Transverse colon (tissue), 3 donors: ENCODE results near the gene PHF20.

Experiments used
- POLR2A ChIP-seq: fragments of 450-650 bp; IDR thresholded peaks from one replicate; pipeline ENCODE4 v1.6.1; 2016; ENCODE audit warnings: antibody characterized with exemption, mild to moderate bottlenecking, moderate library complexity
- TF ChIP-seq, protein P1 (sequence below), 5 experiments: fragments of 200-600 bp in 3 of 5; fragments of 450-650 bp in 2 of 5; sonication (generic) in 3 of 5; IDR thresholded peaks; 1 replicate in 2 of 5; 2 replicates in 3 of 5; pipeline ENCODE4 v1.5.1; 2016 to 2017; ENCODE audit warnings: antibody characterized with exemption in 5 of 5, inconsistent platforms in 3 of 5, mild to moderate bottlenecking in 2 of 5, moderate library complexity in 1 of 5

DNA sequence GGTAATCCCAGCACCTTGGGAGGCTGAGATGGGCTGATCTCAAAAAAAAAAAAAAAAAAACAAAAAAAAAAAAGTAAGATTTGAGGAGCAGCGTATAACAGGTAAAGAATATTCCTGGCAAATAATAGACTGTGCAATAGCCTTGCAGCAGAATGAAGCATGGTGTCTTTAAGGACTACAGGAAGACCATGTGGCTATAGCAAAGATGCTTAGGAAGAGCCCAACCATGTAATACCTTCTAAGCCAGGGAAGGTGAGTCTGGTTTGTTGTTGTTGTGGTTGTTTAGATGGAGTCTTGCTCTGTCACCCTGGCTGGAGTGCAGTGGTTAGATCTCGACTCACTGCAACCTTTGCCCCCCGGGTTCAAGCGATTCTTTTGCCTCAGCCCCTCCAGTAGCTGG is 15.4 kb upstream of the PHF20 start:
- TF ChIP-seq, protein P1, sequence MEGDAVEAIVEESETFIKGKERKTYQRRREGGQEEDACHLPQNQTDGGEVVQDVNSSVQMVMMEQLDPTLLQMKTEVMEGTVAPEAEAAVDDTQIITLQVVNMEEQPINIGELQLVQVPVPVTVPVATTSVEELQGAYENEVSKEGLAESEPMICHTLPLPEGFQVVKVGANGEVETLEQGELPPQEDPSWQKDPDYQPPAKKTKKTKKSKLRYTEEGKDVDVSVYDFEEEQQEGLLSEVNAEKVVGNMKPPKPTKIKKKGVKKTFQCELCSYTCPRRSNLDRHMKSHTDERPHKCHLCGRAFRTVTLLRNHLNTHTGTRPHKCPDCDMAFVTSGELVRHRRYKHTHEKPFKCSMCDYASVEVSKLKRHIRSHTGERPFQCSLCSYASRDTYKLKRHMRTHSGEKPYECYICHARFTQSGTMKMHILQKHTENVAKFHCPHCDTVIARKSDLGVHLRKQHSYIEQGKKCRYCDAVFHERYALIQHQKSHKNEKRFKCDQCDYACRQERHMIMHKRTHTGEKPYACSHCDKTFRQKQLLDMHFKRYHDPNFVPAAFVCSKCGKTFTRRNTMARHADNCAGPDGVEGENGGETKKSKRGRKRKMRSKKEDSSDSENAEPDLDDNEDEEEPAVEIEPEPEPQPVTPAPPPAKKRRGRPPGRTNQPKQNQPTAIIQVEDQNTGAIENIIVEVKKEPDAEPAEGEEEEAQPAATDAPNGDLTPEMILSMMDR (IDR thresholded peaks at IDR 0.05), result no peak
- no peak for TF ChIP-seq POLR2A
